Renal pelvis (tissue), 4 donors: ENCODE data around the gene RSU1. TPM values are rescaled to one million over a fixed set of nuclear protein-coding genes. Genes with fewer than 3 reads are reported as not detected.

ENCODE experiments used
- DNase-seq: peaks from one replicate; pipeline ENCODE4 v3.0.0-alpha.2; 2013
- polyA plus RNA-seq, 3 donors: library from polyadenylated mRNA; unstranded; fragments of 120-200 nt; gene quantifications; one replicate each; pipeline ENCODE4 v1.2.1, GENCODE V29; 2013; ENCODE audit not compliant: insufficient read length in 3 of 3

RSU1 gene
- polyA plus RNA-seq, 3 donors, result 68.5 to 72.9 (median 69.7) TPM

DNA sequence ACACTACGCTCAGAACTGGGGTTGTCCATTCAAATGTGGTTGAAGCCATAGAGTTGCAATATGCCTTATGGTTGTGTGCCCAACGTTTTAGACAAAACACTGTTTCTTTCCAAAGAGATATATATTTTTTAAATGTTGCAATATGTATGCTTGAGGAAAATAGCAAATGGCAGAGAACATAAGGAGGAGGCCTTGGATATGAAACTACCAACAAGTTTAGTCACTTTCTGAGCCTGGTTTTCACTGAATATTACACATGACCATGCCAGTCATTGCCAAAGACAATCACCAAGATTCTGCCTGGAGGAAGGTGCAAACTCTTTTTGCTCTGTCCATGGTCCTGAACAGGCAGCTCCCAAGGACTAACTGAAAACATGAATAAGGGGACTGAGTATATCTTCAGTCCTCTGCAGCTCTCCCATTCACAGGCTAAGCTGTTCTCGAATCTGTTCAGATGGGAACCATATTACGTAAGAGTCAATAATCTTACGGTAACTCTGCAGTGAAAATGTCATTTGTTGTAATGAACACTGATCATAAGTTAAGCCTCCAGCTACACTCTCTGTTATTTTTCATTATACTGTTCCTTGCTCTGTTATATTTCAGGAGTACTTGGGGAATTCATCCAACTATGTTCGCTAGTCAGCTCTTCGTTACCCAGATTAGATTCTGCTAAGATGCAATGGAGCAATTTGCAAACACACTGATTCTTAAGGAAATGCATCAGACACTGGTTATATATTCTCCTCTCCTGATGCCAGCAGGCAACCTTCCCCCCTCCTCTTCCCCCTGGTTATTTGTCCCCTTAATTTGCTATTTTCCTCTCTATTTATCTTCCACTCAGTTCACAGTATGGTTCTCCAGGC lies 204.9 kb downstream of the RSU1 start:
- DNase-seq, result peak; percentile 52

DNA sequence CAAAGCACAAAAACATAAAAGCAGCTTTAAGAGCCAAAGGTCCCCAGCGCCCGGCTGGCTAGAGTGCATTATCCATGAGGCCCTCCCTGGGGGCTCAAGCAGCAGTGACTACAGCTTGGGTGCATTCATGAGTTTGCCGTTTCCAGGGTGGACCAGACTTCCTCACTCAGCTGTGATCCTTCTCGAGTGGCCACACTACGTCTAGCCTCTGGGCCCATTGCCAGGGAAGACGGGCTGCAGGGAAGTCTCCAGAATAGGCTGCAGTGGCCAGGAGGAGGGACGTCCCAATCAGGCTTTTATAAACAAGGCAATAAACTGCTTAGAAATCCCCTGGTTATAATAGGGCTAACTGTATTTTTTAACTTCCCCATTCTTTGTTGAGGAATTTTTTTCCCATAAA lies 206.2 kb downstream of the RSU1 start:
- DNase-seq, result peak; percentile 5

DNA sequence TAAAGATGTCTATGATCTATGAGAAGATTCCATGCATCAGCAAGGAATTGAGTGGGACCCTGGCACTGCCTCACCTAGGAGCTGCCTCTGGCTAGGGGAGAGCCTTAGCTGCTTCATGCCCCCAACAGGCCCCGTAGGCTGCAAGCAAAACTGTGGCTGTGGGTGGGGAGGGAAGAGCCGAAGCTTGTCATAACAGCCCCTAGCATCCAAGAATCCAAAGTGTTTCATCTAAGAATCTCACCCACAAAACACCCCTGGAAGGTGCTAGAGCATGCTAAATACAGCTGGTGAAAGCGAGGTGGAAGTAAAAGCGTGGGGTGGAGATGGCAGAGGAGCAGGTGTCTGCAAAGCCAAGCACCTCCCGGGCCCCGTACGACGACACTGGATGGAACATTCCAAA lies 208.0 kb downstream of the RSU1 start:
- DNase-seq, result no peak

DNA sequence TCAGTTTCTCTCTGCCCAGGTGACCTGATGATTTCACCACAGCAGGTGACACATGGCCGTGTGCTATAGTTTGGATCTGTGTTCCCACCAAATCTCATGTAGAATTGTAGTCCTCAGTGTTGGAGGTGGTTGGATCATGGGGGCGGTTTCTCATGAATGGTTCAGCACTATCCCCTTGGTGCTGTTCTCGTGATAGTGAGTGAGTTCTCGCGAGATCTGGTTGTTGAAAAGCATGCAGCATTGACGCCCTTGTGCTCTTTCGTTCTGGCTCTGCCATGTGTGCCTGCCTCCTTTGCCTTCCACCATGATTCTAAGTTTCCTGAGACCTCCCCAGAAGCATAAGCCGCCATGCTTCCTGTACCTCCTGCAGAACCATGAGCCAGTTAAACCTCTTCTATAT lies 210.3 kb downstream of the RSU1 start:
- DNase-seq, result no peak

DNA sequence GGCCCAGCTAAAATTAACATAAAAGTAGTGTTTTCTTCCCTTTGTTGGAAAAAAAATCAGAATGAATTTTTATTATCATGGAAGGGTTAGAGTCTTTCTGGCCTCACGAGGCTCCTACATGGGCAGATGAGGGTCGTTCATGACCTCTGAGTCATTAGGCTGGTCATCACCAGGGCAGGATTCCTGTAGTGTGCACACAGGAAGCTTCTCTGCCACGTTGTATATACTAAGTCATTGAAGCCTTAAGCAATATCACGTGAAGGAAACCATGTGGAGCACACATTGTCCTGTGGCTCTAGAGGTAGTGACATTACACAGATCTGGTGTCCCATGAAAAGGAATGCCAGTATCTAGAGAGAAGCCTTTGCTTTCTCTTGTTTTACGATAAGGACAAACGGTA lies 210.8 kb downstream of the RSU1 start:
- DNase-seq, result no peak

DNA sequence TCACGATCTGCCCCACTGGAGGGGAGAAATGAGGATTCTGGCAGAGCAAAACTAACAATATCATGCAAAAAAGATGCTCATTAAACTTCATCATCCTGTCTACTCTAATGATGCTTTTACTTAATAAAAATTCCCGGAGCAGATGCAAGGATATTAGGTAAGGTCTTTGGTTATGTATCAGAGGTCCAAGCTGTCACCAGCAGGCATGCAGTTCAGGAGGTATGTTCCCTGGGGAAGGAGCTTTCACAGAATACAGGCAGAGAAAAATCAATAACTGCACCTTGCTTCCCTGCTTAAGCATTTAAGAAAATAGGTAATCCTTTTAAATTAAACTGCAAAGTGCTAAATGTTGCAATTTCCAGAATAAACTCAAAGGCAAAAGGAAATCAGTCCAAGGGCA lies 213.9 kb downstream of the RSU1 start:
- no peak for DNase-seq

DNA sequence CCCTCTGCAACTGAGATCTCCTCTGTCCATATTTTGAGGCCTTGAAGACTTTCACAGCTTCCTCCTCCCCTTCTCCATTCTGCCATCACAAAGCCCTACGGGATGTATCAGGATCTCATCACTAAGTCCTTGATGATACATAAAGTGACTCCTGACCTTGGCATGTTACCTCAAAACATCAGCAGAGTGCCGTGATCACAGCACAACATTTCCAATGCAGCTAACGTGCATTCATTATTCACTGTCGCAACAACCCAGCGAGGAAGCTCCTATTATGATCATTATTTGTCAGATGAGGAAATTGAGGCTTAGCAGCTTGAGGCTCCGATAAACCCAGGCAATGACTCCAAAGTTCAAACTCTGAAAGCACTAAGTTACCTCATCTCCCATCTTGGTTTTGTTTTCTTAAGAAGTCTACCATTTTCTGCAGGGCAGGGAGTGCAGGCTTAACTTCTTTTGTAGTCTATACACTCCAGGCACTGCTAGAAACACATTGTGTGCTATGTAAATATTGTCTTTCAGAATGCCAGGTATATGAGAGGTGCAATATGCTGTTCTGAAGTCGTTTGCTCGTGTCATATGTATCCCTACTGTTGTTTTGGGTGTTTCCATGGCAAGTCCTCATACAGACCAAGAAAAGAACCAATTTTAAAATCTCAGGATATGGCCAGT lies 215.0 kb downstream of the RSU1 start:
- DNase-seq, result no peak

DNA sequence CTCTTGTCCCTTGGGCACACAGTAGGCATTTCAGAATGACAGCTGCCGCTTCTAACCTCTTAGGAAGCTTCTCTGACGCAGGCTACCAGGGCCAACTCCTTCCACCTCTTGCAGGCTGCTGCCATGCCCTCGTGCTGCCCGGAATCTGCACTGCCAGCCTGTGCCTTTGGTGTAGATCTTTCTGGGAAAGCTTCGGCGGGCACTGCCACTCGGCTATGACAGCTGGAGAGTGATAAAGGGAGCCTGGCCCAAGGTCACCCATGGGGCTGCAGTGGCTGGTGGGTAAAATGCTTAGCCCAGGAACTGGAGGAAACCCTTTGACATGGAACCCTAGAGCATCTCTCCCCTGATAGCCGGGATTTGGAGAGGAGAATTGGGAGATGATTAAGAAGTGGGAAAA lies 217.6 kb downstream of the RSU1 start:
- no peak for DNase-seq

DNA sequence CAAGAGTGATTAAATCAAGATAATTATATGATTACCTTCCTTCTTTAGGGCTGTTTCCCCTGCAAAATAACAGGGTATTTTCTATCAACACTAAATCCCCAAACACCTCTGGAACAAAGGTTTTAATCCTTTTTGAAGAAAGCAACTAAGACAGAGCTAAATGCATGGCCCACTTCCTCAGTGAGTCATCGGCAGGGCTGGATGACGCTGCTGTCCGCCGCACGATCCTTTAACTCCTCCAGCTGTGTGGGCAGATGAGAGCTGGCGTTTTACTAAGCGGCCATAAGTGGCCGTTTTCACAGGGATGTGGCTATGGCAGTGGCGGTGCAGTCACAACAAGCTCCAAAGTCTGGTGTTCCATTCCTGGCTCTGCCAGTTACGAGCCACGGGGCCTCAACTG lies 219.6 kb downstream of the RSU1 start:
- no peak for DNase-seq

DNA sequence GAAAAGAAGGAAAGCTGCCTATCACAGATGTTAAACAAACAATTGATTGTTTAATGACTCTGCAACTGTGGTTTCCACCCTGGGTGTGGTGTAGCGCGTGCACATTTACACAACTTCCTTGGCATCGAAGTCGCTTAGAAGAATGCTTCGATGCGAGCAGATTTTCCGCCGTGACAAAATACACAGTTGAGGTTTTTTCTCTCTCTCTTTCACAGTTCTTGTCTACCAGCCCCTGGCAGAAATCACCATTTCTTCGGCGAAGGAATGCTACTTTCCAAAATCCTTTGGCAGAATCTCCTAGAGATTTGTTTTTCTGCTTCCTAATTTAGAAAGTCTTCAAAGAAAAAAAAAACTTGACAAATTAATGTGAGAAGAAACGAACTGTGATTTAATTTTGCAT lies 224.8 kb downstream of the RSU1 start:
- no peak for DNase-seq

DNA sequence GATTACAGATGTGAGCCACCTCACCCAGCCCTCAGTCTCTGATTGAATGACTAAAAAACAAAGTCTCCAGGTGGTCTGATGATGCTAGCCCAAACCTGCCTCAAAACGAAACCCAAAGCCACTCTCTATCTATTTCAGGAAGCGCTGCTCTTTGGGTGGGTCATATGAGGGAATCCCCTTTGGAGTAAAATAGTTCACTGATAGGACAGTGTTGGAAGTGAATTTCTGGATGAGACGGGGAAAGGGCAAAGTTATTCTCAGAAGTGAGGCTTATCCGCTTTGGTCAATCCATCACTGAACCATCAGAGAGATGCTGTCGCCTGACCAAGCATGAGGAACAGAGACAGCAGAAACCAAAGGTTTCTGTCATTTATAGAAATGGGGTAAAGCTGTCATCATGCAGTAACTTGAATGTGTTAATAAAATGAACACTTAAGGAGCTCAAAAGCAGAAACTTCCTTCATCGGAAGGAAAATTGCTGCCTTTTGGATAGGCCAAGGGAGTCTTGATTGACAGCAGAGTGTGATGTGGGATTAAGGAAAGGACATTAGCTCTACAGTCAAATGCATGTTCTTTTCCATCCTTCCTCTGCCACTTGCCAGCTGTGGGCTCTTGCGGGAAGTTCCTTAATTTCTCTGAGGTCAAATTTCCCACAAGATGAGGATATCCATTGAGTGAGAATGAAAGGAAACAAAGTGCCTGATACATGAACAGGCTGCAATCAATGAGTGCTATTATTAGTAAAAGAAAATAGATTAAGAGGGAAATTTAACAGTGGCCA lies 230.7 kb downstream of the RSU1 start:
- no peak for DNase-seq

DNA sequence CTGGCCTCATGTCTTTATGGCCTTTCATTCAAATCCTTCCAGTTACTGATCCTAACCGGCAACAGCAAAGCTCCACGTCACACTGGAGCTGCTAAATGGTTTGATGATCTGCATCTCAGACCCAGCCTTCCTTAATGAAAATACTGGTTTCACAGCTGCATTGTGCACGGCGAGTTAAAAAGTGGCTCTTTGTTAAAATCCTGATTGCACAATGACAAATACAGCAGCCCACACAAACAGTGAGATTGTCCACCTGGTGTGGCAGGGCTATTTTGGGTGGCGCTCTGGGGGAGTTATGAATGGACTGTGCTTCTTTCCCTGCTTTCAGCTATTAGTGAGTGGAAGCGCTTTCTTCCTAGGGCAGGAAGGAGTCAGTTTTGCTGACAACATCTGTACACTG lies 232.1 kb downstream of the RSU1 start:
- DNase-seq, result peak; percentile 2

DNA sequence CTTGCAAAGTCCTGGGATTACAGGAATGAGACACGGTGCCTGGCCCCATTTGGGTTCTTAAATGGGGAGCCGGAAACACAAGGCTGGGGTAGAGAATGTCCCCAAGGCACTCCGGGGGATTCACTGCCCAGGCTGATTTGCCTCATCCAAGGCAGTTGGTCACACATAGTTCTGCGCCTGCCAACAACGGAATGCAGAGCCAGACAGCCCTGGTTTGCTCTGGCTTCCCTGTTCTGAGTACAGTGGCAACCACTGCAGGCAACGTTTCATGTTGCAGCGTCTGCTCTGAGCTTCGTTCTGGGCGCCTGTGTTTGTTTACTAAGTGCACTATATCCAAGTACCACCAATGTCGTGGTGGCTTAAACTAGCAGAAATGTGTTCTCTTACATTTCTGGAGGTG lies 233.8 kb downstream of the RSU1 start:
- DNase-seq, result no peak

DNA sequence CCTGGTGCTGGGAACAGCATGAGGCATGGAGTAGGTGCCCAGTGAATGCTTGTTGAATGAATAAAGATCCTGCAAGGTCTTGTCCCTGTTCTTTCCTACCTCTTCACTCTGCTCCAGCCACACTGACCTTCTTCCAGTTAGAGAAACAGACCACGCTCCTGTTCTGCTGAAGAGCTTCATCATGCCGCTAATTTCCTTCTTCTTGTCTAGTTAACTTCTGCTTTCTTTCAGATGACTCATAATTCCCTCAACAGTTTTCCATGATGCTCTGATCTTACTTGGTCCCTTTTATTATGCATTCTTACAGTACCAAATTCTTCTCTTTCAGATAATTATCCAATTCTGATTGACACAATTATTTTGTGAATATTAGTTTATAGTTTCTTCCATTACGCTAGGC lies 236.0 kb downstream of the RSU1 start:
- DNase-seq, result no peak

DNA sequence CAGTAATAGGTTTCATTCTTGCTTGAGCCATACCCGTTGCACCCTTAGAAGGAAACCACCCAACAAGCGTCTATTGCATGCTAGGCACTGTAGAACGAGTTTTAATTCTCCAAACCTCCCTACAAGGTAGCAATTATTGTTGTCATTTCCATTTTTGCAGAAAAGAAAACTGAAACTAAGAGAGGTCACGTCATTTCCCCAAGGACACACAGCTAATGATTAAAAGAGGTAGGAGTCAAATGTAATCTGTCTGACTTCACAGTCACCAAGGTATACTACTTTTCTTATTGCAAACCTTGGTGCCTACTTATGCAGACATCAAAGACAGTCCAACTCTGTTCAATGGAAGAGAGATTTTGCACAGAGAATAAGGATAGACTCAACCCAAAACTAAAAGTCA lies 246.5 kb downstream of the RSU1 start:
- DNase-seq, result no peak

DNA sequence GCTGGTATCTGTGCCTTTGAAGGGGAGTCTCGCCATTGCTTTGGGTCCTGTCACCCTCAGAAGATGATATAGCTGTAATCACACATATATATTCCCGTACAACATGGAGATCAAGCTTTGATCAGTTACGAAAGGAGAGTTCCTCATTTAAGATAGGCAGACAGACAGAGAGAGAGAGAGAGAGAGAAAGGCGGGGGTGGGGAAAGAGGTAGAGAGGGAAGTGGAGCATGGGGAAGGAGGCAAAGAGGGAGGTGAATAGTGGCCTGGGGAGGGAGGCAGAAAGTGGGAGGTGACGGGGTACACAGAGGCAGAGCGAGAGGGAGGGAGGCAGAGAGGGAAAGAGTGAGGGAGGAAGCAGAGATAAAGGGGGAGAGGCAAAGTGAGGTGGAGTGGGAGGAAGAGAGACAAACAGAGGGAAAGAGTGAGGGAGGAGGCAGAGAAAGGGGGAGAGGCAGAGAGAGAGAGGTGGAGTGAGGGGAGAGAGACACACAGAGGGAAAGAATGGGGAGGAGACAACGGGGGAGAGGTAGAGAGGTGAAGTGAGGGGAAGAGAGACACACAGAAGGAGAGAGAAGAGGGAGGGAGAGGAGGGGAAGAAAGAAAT lies 250.9 kb downstream of the RSU1 start:
- no peak for DNase-seq

DNA sequence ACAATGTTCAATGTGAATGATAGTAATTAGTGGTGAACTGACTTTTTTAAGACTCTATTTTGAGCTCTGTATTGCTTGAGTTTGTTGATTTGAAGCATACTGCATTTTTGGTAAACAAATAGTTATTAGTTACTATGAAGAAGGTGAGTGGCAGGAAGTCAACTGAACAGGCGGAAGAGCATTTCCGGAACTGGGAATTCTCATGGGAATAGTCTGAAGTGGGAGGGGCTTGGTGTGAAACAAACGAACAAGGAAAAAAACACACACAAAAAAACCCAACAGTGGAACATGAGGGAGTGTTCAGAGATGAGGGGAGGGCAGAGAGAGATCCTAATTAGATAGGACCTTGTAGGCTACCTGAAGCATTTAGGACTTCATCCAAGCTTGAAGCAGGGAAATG lies 251.6 kb downstream of the RSU1 start:
- DNase-seq, result no peak

DNA sequence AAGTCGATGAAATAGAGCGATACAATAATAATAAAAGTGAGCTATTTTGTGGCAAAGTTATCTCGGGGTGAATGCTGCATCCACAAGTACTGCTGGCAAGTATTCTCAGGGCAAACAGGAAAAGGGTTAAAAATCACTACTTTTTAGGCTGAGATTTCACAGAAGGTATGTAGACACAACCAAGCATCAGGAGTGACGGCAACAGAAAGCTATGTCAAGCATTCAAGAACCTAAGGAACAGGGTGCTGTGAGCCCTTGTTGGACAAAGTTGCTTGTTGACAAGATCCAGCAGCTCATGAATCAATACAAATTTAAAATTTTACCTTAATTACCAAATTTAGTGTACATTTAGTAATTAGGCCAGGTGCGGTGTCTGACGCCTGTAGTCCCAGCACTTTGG lies 254.3 kb downstream of the RSU1 start:
- no peak for DNase-seq

DNA sequence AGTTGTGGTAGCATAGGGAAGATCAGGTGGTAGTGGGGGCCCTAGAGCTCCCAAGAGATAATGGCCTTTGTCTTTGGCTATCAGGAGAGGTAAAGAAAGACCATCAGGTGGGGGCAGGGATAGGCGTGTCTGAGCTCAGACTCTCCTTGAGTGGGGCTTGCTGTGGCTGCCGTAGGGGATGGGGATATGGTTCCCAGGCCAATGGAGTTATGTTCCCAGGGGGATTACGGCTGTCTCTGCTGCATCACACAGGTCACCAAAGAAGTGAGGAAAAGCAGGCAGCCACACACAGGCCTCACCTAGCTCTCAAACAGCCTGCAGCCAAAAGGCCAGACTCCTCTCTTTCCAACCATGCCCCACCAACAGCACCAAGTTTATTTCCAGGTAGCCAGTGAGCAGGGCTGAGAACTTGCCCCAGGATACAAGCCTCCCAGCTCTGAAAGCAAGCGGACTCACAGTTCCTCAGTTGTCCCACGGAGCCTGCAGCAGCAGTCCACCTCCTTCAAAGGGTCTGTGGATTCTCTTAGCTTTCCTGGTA lies 257.9 kb downstream of the RSU1 start:
- no peak for DNase-seq

DNA sequence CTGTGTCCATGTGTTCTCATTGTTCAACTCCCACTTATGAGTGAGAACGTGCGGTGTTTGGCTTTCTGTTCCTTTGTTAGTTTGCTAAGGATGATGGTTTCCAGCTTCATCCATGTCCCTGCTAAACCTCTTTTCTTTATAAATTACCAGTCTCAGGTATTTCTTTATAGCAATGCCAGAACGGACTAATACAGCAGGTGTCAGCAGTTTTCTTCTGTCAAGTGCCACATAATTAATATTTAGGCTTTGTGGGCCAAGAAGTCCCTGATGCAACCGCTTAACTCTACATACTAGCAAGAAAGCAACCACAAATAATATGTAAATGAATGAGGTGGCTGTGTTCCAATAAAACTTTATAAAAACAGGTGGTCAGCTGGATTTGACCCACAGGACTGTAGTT lies 269.3 kb downstream of the RSU1 start:
- DNase-seq, result no peak

DNA sequence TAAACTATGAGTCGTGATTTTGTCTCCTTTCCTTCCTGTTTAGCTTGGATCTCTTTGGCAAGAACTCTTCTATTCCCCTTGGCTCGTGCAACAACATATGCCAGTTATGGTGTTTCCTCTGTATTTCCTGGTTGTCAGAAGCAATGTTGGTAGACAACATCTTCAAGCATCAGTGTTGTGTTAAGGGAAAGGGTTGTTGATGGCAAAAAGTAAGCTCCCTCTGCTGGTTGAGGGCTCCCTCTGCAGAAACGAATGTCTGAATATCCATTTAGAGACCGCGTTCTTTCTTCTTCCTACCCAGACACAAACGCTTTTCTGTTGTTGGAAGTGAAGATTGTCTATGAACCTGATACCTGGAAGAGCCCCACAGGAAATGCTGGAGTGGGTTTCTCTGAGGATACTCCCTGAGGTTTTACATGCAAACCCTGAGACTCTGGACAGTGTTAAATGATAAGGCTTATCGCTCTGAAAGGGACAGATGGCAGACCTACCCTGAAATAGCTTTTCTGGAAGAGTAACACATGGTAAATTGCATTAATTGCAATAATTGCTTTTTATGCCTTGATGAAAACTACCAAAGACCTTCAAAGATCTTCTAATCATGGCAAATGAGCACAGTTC lies 272.0 kb downstream of the RSU1 start:
- no peak for DNase-seq

DNA sequence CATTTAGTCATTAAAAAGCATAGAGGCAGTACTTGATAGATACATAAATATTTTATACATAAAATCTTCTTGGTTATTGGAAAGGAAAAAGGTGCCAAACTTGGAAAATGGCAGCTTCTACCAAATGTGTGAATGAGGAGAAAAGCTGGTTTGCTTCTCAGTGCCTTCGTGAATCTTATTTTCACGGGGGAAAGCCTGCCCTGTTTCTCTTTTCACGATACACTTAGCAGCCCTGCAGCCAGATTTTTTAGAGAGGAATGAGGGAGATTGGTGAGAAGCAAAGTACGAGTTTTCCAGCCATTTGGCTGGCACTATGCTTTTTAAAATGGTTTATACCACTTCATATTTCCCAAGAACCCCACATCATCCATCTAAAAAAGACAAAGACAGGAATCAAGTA lies 272.6 kb downstream of the RSU1 start:
- DNase-seq, result no peak
